Anterior cingulate cortex (tissue), 58 donors: ENCODE data around the gene S100A8.

Experiments
- DNase-seq, 58 donors: peaks; one replicate each; lab custom pipeline; 2025; lab: John Stamatoyannopoulos, UW

Gene S100A8

DNA sequence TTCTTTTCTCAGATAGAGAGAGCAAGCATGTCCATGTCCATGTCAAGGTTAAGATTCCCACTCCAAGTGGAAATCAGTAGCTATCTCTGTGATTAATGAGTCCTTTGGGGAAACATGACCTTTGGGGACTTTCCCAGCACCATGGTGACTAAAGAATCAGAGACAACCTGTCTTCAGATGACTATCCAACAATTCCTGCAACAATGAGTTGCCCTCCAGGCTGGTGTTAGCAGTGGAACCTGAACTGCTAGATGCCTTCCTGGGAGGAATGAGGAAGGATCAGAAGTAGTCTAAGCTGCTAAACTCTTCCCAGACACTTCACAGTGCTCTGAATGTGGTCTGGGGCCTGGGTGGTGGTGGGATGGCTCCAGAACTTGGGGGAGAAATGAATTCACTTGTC is 26.7 kb downstream of the S100A8 start:
- DNase-seq: no peak

DNA sequence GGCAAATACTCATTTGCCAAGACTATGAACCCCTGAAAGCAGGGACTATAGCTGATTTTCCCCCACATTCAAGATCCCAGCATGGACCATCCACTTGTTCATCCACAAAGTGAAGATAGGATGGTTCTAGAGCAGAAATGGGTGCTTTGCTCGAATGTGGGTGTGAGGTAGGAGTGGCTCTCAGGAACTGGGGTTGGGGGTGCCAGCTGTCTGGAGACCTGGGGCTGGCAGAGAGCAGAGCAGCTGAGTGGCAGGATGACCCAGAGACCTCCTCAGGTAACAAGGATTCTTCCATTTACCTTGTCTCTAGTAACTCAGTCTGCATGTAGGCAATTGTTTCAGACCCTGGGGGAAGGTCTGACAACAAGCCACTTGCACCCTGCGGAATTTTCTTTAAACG is 27.2 kb downstream of the S100A8 start:
- no peak for DNase-seq

- DNase-seq: no peak
Observed at GRCh38 chr1:153362187-153362775, 28.6 kb downstream of the S100A8 start.

DNA sequence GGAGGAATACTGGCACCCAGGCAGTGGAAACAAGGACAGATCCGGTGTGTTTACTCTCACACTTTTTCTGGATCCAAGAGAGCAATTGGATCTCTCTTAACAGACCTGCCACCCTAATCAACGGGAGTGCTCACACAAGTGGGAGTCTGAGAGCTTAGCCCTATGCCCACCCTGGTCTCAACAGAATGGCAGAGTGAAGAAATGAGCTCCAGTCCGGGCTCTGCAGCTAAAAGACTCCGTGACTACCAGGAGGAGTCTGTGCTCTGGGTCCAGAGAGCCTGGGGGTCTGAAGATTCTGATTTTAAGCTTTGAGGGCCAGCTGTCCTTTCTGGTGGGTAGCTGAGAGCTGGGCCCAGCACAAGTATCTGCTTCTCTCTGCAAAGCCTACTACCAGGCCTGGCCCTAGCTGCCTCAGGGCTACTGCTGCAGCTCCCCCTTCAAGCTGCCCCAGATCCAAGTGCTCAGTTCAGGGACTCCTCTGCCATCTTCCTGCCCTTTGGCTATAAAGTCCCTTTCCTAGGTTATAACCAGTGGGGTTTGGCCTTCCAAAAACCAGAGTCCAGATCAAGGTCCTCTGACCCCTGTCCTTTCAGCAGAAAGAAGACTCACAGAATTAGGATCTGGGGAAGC is 29.3 kb downstream of the S100A8 start:
- DNase-seq: no peak

DNA sequence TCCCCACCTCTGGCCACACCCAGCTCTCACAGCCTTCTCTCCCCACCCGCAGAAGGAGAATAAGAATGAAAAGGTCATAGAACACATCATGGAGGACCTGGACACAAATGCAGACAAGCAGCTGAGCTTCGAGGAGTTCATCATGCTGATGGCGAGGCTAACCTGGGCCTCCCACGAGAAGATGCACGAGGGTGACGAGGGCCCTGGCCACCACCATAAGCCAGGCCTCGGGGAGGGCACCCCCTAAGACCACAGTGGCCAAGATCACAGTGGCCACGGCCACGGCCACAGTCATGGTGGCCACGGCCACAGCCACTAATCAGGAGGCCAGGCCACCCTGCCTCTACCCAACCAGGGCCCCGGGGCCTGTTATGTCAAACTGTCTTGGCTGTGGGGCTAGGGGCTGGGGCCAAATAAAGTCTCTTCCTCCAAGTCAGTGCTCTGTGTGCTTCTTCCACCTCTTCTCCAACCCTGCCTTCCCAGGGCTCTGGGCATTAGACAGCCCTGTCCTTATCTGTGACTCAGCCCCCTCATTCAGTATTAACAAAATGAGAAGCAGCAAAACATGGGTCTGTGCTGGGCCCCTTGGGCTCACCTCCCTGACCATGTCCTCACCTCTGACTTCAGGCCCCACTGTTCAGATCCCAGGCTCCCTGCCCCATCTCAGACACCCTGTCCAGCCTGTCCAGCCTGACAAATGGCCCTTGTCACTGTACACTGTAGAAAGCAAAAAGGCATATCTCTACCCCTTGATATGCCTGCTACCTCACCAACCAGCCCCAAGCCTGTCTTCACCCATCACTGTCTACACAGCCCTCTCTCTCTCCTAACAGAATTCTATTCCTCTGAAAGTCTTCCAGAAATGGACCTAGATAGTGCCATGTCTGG is 30.0 kb downstream of the S100A8 start:
- no peak for DNase-seq

GRCh38 chr1:153360190-153360589 is 30.7 kb downstream of the S100A8 start:
- DNase-seq: no peak

DNA sequence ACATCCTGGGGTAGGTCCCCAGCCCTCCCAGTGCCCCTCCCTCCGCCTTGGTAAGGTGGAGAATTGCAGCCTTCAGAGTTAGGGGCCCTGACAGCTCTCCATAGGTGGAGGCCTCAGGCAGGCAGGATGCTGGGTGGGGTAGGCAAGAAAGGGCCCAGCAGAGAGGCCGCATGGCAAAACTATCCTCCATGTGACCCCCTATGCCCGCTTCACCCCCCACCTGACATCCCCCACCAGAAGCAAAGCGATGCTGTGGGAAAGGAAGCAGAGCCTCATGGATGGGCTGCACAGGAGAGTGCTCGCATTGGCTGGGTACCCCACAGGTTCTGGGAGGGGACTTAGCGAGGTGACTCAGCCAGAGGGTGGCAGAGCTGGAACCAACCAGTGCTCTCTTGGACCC is 31.6 kb downstream of the S100A8 start:
- no peak for DNase-seq

DNA sequence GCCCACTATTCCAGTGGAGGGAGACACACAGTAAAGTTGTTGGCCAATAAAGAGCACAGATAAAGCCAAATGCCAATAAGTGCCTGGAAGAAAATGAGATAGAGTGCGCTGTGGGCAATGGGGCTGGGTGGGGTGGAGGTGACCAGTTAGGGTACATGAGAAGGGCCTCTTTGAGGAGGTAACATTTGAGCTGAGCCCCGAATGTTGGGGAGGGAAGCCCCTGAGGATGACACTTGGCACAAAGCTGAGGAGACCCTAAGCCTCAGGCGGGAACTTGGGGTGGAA is 32.2 kb downstream of the S100A8 start:
- no peak for DNase-seq

DNA sequence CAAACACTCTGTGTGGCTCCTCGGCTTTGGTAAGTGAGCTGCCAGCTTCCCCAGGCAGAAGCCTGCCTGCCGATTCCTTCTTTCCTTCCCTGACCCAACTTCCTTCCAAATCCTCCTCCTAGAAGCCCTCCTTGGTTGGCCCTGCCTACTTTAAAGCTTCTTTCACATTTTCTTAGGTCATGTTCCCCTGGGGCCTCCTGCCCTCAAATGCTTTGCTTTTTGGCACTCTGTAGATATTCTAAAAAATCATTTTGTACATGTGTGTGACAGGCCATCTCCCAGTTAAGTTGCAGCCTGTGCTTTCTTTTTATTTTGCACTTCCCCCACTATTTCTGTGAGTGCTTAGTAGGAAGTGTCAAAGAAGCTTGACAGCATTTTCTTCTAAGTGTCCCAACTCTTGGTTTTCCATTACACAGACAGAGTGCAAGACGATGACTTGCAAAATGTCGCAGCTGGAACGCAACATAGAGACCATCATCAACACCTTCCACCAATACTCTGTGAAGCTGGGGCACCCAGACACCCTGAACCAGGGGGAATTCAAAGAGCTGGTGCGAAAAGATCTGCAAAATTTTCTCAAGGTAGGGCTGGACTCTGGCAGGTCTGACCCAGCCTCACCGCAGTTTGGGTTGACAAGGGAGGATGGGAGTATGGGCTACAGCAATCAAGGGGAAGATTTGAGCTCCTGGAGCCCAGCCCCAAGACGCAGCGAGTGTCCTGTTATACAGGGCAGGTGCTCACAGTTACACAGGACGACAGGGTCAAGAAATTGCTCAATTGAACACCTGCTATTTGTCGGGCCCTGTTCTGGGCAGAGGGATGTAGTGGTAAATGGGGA is 32.8 kb downstream of the S100A8 start, which contains the start of gene S100A9:
S100A9 (plus strand) TSS at position 2 of the 838 bp plus-strand sequence; CDS start at position 432, 430 bp downstream.
- no peak for DNase-seq

DNA sequence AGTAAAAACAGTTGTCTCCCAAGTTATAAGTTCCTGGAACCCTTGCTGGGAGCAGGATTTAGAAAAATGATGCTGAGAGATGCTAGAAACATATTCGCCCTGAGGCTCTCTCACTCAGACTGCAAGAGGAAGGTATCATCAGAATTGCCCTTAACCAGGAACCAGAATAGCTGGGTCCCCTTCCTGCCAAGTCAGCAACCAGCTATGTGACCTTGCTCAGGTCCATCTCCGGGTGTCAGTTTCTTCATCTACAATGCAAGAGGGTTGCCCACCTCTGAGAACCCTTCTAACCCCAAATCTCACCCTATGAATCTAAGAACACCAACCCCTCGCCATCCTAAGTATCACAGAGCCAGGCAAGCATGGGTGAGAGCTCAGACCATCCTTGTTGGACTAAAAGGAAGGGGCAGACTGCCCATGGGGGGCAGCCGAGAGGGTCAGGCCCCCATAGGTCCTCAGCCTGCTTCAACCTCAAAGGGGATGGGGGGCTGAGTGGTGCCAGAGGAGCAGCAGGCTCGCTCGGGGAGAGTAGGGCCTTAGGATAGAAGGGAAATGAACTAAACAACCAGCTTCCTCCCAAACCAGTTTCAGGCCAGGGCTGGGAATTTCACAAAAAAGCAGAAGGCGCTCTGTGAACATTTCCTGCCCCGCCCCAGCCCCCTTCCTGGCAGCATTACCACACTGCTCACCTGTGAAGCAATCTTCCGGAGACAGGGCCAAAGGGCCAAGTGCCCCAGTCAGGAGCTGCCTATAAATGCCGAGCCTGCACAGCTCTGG is 33.6 kb downstream of the S100A8 start:
- peak in 3 of 58 donors; percentile 12 to 52 (median 14) for DNase-seq

- no peak for DNase-seq
Observed at GRCh38 chr1:153356392-153357075, 34.3 kb downstream of the S100A8 start.

- peak in 8 of 58 donors; percentile 7 to 46 (median 9) for DNase-seq
Observed at GRCh38 chr1:153355445-153356071, 35.3 kb downstream of the S100A8 start.

- no peak for DNase-seq
Observed at GRCh38 chr1:153354515-153355193, 36.2 kb downstream of the S100A8 start.

- DNase-seq: peak in 1 of 58 donors; percentile 6
Observed at GRCh38 chr1:153353226-153353947, 37.5 kb downstream of the S100A8 start.

- peak in 38 of 58 donors; percentile 4 to 72 (median 28) for DNase-seq
Observed at GRCh38 chr1:153352523-153352922, 38.4 kb downstream of the S100A8 start.

GRCh38 chr1:153350321-153350957 is 40.4 kb downstream of the S100A8 start:
- DNase-seq: no peak
